Right atrium auricular region (tissue), 2 donors: ENCODE results near the gene FOXP1. TPM values are rescaled to one million over a fixed set of nuclear protein-coding genes. Genes with fewer than 3 reads are reported as not detected.

Source experiments
- DNase-seq: peaks from one replicate; pipeline ENCODE4 v3.0.0-alpha.2; 2019; ENCODE audit warnings: low spot score
- H3K27ac ChIP-seq, 2 donors: fragments of 200-600 bp; sonication (generic); 1 replicate in 1 of 2; 2 replicates in 1 of 2; pipeline ENCODE4 v1.5.1; 2016 to 2019
- H3K27me3 ChIP-seq, 2 donors: fragments of 200-600 bp; sonication (generic); one replicate each; pipeline versions ENCODE4 v1.5.1 to v1.6.0; 2017 to 2019
- H3K36me3 ChIP-seq: fragments of 200-600 bp; sonication (generic); one replicate; pipeline ENCODE4 v1.5.1; 2016
- H3K4me1 ChIP-seq, 2 donors: fragments of 200-600 bp; sonication (generic); one replicate each; pipeline versions ENCODE4 v1.5.1 to v1.6.0; 2017 to 2019
- H3K4me3 ChIP-seq, 2 donors: fragments of 200-600 bp; sonication (generic); 1 replicate in 1 of 2; 2 replicates in 1 of 2; pipeline ENCODE4 v1.5.1; 2017 to 2019; ENCODE audit warnings: mild to moderate bottlenecking in 1 of 2, moderate library complexity in 1 of 2
- H3K9me3 ChIP-seq, 2 donors: fragments of 200-600 bp; sonication (generic); one replicate each; pipeline ENCODE4 v1.5.1; 2019
- CTCF ChIP-seq, 2 donors: fragments of 200-600 bp; sonication (generic); IDR thresholded peaks; one replicate each; pipeline ENCODE4 v1.5.1; 2019; ENCODE audit warnings: antibody characterized with exemption in 2 of 2
- total RNA-seq, 2 donors: library from RNA; depleted of rRNA; stranded (reverse); fragments of >200 nt; gene quantifications; one replicate each; pipeline ENCODE4 v1.1.0, GENCODE V29; 2016

FOXP1 gene
- total RNA-seq, 2 donors from 2014 or later: 39.2 to 59.0 TPM

DNA sequence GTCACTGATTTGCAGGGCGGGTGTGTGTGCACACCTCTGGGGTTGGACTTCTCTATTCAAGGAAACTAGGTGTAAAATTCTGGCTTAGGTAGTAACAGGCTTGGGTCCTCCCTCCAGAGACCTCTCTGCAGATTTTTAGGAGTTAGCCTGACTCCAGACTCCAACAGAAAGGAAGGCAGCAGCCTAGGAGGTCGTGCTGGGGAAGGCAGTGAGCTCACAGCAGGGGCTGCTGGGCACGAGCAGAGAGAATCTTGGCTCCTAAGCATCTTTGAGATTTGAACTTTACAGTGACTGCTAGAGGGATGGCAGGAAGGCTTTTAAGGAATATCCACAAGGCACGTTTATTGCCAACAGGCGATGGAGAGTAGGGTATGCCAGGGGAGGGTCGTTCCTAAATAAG is 612.6 kb downstream of the FOXP1 start:
- no peak for DNase-seq
- H3K27me3 ChIP-seq: no peaks in the 10 kb centered on the region
- no peaks in the 10 kb centered on the region for H3K9me3 ChIP-seq
- peaks cover 0 to 11% of the 10 kb centered on the region in 2 donors for H3K4me1 ChIP-seq
- H3K36me3 ChIP-seq: peaks cover 65% of the 10 kb centered on the region
- H3K27ac ChIP-seq: no peak overlapping the region
- no peak for TF ChIP-seq CTCF (IDR thresholded peaks at IDR 0.05)
- no peak overlapping the region for H3K4me3 ChIP-seq

- Histone ChIP-seq H3K4me3 (no peak overlapping the region), H3K27me3 (no peaks in the 10 kb centered on the region), H3K4me1 (peaks cover 0 to 11% of the 10 kb centered on the region in 2 donors), H3K9me3 (no peaks in the 10 kb centered on the region), H3K27ac (no peak overlapping the region), H3K36me3 (peaks cover 65% of the 10 kb centered on the region)
- no peak for TF ChIP-seq CTCF (IDR thresholded peaks at IDR 0.05)
- DNase-seq: no peak
These were observed 613.4 kb downstream of the FOXP1 start for GRCh38 chr3:70970171-70970570.

DNA sequence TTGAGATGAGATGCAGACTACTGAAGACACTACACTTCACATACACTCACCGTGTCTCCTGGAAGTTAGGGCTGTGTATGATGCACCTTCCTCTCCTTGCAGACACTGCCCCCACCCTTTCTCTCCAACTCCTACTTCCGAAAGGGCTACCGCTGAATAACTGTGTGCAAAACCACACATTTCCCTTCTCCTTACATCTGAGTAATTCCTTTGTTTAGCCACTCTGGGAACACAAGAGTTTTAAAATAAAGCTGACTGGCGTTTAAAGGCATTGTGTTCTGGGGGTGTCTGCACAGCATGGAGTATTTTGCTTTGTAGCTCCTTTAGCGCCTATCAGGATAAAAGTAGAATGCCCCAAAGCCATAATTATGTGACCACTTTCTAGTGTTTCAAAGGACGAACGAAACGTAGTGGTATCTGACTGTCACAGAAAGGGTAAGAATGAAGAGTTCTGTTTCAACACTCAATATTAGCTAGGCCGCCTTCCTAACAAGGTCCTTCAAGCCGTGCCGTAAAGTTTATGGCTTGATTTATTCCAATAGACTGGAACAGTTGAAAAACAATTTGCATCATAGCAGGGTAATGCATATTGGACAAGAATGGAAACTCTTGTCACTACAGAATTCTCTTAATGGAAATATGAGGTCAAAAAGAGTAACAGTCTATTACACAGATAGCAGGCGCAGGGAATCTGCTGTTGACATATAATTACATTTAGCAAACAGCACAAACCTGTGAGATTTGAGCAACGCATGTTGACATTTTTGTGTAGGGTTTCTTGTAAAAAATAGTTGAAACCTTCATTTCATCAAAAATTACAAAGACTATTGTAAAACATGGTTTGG is 619.9 kb downstream of the FOXP1 start:
- no peak overlapping the region for H3K4me3 ChIP-seq
- no peaks in the 10 kb centered on the region for H3K9me3 ChIP-seq
- H3K27ac ChIP-seq: no peak overlapping the region
- no peak for TF ChIP-seq CTCF (IDR thresholded peaks at IDR 0.05)
- no peak for DNase-seq
- H3K4me1 ChIP-seq: peaks cover 0 to 10% of the 10 kb centered on the region in 2 donors
- H3K27me3 ChIP-seq: no peaks in the 10 kb centered on the region
- H3K36me3 ChIP-seq: peaks cover 73% of the 10 kb centered on the region

GRCh38 chr3:70959506-70960291 is 623.8 kb downstream of the FOXP1 start:
- TF ChIP-seq CTCF (IDR thresholded peaks at IDR 0.05): no peak
- H3K36me3 ChIP-seq: peaks cover 62% of the 10 kb centered on the region
- H3K27ac ChIP-seq: no peak overlapping the region
- no peaks in the 10 kb centered on the region for H3K9me3 ChIP-seq
- no peak overlapping the region for H3K4me3 ChIP-seq
- DNase-seq: no peak
- peaks cover 0 to 8% of the 10 kb centered on the region in 2 donors for H3K4me1 ChIP-seq
- no peaks in the 10 kb centered on the region for H3K27me3 ChIP-seq

GRCh38 chr3:70952033-70952747 is 631.3 kb downstream of the FOXP1 start:
- Histone ChIP-seq H3K4me3 (no peak overlapping the region), H3K9me3 (no peaks in the 10 kb centered on the region), H3K36me3 (peaks cover 1% of the 10 kb centered on the region), H3K27ac (no peak overlapping the region), H3K27me3 (no peaks in the 10 kb centered on the region), H3K4me1 (peaks cover 0 to 5% of the 10 kb centered on the region in 2 donors)
- TF ChIP-seq CTCF (IDR thresholded peaks at IDR 0.05): no peak
- DNase-seq: no peak
